Activated CD4-positive, alpha-beta T cell treated with anti-CD3 and anti-CD28 coated beads, Interleukin-2, amount 50 U/mL, for 4 hours (primary cell): ENCODE measurements around the gene OTUD7B.

Experiments
- DNase-seq, 2 experiments: peaks; one replicate each; pipeline ENCODE4 v3.0.0-alpha.2; 2020

Gene OTUD7B

DNA sequence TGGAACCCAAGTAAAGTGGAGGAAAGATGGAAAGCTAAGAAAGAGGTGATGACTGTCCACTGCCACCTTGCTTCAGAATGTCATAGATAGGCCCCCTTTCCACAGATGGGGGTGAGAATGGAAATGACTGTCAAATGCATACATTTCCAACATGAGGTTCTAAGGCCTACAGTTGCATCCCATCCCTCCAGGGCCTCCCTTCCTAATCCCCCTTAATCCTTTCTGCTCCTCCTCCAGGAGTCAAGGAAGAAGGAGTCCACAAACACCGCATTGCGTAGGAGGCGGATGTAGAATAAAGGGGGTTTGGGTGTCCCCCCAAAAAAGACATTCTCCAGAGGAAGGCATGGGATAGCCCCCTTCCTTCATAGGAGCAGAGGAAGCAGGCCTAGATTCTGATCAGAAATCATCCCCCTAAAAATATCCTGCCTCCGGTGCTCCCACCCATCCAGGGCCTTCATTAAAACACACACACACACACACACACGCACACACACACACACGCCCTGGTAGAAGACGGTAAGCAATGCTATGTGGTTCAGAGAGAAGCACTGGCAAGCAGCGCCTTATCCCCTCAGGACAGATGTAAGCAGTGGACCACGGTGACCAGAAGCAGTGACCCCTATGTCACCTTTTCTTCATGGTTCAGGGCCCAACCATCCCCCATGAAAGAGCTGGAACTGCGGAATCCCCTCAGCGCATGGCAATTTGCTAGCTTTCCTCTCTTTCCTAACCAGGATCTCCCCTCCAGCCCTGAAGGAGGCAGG, 94.9 kb downstream of the OTUD7B start:
- no peak for DNase-seq

GRCh38 chr1:149914545-149914944, 96.0 kb downstream of the OTUD7B start:
- no peak for DNase-seq

GRCh38 chr1:149906570-149907075, 103.9 kb downstream of the OTUD7B start:
- no peak for DNase-seq

DNA sequence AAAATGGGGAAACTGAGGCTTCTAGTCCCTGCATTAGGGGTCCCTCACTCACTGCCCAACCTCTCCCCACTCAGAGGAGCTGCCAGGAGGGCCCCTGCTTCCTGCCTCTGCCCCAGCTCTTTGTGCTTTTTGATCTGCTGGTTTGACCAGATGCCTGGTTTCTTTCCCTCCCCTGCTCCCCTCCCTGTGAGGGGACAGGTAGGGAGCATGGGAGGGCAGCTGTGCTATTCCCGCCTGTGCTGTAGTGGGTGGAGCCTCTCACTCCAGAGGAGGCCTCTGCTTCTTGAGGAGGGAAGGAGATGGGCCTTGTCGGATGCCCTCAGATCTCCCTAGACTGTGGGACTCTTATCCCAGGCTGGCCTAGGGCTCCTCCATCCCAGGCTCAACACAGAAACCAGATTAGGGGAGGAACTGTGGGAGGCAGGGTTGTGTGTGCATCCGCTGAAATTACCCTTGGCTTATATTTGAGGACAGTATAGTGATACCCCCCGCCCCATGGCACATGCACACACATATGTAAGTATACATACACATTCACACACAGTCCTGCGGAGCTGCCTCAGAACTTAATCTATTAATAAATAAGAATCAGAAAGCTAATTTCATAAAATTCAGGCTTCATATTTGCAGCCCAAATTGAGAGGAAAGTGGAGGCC, 106.6 kb downstream of the OTUD7B start:
- DNase-seq, result no peak

- peak; percentile 71 to 72 for DNase-seq
These were observed 110.9 kb downstream of the OTUD7B start, which contains the start of gene BOLA1 for GRCh38 chr1:149899460-149900284. Gene BOLA1 (plus strand): TSS chr1:149899568. CDS start chr1:149900060, 492 bp downstream.

GRCh38 chr1:149896575-149896974, 114.0 kb downstream of the OTUD7B start:
- no peak for DNase-seq

DNA sequence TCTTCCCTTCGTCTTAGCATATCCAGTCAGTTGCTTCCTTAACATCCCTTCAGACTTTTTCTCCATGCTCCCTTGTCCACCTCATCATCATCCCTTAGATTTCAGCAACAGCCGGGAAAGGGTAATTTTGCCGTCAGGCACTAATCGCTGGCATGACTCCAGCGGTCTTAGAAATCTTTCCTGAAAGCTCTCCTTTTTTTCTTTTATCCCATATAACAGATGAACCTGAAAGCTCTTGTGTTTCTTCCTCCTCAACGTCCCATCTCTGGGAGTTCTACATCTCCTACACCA, 121.6 kb downstream of the OTUD7B start:
- no peak for DNase-seq

DNA sequence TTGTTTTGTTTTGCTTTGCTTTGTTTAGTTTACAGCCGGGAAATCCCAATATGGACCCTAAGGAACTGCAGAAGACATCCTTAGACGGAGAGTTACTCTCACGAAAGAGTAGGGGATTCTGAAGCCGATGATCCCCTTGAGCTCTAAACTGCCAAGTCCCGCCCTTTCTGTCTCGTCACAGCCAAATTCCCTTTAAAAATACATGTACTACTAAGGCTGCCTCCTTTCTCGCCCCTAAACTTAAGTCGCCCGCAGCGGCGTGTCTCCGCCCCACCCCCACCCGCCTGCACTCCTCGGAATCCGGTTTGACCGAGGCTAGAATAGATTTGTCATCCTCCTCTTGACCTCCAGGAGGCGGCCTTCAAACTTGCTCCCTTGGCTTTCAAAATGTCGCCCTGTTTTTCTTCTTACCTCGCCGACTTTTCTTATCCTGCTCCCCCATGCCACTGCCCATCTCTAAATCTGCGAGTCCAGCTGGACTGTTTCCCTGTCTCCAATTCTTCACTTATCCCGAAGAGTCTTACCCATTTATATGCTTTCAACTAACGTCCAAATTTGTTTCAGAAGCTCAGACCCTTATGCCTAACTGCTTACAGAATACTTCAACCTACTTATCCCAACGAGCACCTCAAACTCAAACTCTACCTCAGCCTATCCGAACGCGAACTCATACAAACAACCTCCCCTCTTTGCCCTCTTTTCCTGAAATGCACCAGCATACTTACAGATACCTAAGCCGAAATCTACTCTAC, 122.1 kb downstream of the OTUD7B start:
- DNase-seq, result peak; percentile 53 to 60
